HG03280 (cell line): ENCODE results near the gene SNRNP27.
"Not testable (repeated sequence)": the region's sequence is repeated elsewhere in the genome, so short reads cannot be mapped to it uniquely, and the experiment has no call there.

Experiments
- ATAC-seq: cut with Tn5 transposase; IDR thresholded peaks from one replicate; pipeline ENCODE4 v1.9.1; 2021; ENCODE audit warnings: mild to moderate bottlenecking, moderate library complexity; ENCODE audit not compliant: unreplicated experiment

The SNRNP27 gene

GRCh38 chr2:69945441-69945840 is 51.7 kb downstream of the SNRNP27 start:
- no peak for ATAC-seq

DNA sequence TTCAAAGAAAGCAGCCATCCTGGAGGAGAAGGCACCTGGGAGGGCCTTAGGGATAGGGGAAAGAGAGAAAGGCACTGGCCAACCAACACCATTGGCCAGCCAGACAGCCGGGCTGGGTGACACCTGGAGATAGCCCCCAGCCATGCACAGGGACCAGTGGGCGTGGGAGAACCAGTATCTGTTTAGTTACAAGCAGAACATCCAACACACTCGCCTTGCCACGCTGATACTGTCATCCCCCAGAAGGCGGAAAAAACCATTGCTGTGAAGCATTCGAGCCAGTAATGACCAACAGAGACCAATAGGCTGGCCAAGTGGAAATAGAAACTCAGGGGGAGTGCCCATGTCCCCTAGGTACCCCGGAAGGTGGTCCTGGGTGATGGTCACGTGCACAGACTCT is 52.2 kb downstream of the SNRNP27 start:
- no peak for ATAC-seq

DNA sequence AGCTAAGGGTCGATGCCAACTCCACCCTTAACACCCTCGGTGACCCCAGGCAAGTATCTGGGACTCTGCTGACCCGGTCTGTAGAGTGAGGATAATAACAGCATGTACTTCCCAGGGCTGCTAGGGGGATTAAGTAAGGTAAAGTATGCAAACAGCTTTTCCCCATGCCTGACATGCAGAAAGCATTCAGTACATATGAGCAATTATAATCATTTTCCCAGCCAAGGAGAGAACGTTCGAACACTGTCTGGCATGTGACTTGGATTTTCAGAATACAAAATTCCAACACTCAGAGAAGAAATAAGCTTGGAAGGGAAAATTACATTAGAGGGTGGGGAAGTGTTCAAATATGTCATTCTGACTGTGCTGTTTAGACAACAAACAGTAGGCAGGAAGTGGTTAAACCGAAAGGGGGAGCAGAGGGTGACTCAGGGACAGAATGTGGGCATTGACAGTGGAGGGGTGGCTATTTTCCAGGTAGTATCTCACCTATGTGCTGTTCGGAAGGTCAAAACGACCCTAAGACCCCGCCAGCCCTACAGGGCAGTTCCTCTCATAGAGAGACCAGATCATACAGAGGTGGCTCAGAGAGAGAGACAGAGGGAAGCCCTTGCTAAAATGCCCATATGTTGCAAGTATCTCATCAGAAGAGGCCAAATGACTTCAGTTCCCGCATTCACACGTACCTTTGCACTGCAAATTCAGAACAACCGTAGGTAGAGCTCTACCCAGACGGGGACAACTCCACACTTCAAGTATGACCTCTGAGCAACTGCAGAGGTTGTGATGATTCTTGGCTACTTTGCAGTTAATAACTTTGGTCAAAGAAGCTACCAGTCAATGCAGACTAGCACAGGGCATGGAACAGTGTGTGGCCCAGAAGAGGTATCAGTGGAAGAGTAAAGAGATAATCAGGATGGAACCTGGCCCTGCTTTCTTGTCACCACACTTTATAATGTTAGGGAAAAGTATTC is 52.9 kb downstream of the SNRNP27 start:
- ATAC-seq, result peak; percentile 80

DNA sequence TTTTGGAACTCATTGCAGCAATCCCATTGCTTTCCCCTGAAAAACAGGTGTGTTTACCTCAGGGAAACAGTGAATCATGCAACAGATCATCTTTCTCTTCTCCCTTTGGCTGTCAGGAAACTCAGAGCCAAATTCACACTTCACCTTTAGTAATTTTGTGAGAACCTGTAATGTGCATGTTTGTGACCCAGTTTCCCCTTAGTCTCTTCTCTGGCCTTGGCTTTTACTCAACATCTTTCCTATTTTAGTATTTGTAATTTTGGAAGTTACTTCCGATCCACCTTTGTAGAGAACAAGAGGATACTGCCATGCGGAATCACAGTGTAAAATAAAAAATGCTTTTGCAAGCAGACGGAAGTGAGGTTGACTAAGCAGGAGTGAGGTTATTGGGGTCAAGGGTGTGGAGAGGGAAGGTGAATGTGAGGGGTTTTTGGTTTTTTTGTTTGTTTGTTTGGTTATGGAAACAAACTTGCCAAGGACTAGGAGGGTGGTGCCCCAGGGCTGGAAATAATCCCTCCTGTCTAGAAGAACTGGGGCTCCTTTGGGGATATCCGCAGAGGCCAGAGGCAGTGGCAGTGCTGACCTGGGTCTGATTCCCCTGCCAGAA is 53.7 kb downstream of the SNRNP27 start:
- no peak for ATAC-seq

DNA sequence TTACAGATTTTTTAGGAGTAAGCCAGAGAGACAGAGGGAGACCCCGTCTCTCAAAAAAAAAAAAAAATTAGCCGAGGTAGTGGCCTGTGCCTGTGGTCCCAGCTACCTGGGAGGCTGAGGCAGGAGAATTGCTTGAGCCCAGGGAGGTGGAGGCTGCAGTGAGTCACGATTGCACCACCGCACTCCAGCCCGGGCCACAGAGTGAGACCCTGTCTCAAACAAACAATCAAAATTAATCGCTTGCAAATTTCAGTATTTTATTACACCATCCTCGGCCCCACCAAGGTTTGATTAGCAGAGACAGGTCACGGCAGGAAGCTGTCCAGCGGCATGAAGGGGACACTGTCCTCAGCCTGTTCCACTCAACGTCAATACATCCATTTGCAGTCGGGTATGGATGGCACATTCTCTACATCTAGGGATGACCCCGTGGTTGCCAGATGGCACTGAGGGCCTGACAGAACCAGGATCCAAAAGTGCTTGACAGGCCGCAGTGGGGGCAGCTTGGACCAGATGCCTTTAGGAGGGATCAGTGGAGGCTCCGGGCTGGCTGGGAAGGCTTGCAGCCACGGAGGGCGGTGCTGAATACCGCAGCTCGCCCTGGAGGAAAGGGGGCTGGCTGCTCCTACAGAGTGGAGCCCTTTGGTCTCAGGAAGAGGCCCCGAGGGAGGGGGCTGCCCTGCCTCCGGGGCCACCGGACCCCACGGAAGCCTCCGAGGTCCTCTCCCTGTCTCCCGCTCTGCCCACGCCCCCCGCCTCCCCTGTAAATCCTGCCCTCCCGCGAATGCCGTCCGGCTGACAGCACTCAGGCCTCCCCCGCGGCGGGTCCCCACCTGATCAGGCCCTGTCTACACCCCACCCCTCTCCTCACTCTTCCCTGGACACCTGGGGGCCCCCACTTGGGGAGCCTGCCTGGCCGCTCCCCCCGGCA is 54.5 kb downstream of the SNRNP27 start:
- no peak for ATAC-seq

DNA sequence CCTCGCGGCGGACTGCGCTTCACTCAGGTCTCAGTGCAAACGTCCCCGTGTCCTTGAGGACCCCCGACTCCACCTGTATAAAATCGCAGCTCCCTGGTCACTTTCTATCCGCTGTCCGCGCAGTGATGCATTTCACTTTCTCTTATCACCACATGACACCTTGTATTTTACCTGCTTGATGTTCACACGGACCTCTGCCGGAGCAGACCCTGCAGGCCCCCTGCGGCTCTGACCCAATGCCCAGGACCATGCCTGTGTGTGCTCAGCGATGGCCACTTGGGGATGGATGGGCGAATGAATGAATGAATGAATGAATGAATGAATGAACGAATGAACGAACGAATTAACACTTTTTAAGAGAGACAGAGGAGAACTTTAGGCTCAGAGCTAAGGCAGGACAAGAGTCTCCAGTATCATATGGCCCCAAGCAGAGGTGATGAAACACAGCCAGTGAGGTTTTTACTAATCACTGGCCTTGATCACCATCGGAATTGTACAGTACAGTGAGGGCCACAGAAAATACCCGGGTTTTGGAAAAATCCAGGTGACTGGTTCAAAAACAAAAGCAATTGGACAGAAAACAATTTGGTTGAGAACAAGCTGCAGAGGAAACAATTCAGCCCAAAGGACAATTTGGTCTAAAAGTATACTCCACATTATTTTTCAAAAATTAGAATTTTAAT is 55.3 kb downstream of the SNRNP27 start:
- no peak for ATAC-seq

- ATAC-seq, result no peak
These were observed 56.5 kb downstream of the SNRNP27 start for GRCh38 chr2:69950241-69950640.

GRCh38 chr2:69950671-69951070 is 56.9 kb downstream of the SNRNP27 start:
- ATAC-seq, result not testable (repeated sequence)

- no peak for ATAC-seq
These were observed 58.8 kb downstream of the SNRNP27 start for GRCh38 chr2:69952336-69953115.

GRCh38 chr2:69954084-69954483 is 60.3 kb downstream of the SNRNP27 start:
- no peak for ATAC-seq
